DOHH2 (cell line): ENCODE measurements around the gene AQP9.

Experiments used
- CTCF ChIP-seq: fragments of 200-600 bp; sonication (generic); IDR thresholded peaks from one replicate; pipeline ENCODE4 v1.5.1; 2014; ENCODE audit warnings: antibody characterized with exemption, mild to moderate bottlenecking, low read depth, low read length; ENCODE audit not compliant: poor library complexity, severe bottlenecking
- EZH2phosphoT487 ChIP-seq: fragments of 200-600 bp; sonication (generic); IDR thresholded peaks from 2 replicates; pipeline ENCODE4 v1.6.1; 2017; ENCODE audit warnings: borderline replicate concordance, mild to moderate bottlenecking, antibody characterized with exemption, low read length, moderate library complexity, mixed read lengths

- no peak for TF ChIP-seq CTCF
- no peak for TF ChIP-seq EZH2phosphoT487
Observed at GRCh38 chr15:58124585-58124984, 13.6 kb upstream of the AQP9 start.
